ENCODE data around the gene CD22. TPM values are rescaled to one million over a fixed set of nuclear protein-coding genes. Genes with fewer than 3 reads are reported as not detected.

Gene CD22
- total RNA-seq, 2 experiments from 2014 or later, result 3.5 to 4.1 TPM

GRCh38 chr19:35347930-35348298 is 18.9 kb downstream of the CD22 start:
- H3K4me3 Mint-ChIP-seq, result peak overlapping the region; percentile 67
- intact Hi-C loops (cut with DNase I, micrococcal nuclease), result loop anchor here (1.0 to 5.0 kb wide), 10 partner anchors 57 to 363 kb away; partner anchors contain the start of genes TMEM147 (in 1 of the 2) and USF2 (in 1 of the 2)
- peaks cover 40% of the 10 kb centered on the region for H3K4me1 Mint-ChIP-seq
- DNase-seq (no peak), ATAC-seq (no peak)
- peak overlapping the region; percentile 99 for H3K27ac Mint-ChIP-seq
- H3K27me3 Mint-ChIP-seq, result peaks cover 2% of the 10 kb centered on the region
- H3K36me3 Mint-ChIP-seq (ENCODE audit: low read depth), result no peaks in the 10 kb centered on the region
- ChIA-PET CTCF (interaction anchor here (0.8 to 2.7 kb wide), 9 partner anchors 10 to 197 kb away, joined by 3 to 12 read pairs (median 4); partner anchors contain the start of gene FFAR3), POLR2A (interaction anchor here (0.6 to 0.8 kb wide), 4 partner anchors 9 to 513 kb away, joined by 3 to 4 read pairs (median 3); no protein-coding TSS in a partner anchor)
- no peaks in the 10 kb centered on the region for H3K9me3 Mint-ChIP-seq (ENCODE audit: low read depth)

DNA sequence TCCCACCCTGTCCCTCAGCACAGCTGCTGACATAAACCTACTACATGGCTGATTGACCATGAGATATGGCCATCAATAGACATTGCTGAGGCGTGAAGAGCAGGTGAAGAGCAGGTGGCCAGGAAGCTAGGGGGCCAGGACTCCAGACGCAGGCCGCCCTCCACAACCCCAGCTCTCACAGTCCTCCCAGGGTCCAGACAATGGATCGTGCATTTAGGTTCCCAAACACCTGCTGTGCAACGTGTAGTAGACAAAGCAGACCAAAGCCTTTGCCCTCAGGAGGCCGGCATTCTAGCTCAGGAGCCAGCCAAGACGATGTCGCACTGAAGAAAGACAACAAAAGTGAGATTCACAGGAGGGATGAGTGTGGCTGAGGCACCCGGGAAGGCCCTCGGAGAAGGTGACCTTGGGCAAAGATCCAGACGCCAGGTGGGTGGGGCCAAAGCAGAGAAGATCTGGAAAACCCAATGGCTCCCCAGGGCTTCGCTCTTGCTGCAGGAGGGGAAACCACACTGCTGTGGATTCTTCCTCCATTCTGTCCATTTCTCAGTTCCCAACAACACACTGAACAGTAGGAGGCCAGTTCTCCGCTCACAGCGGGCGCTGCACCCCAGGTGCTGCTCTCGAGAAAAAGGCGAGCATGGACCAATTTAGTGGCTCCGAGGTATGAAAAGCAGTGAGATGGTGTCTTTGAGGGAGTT is 20.1 kb downstream of the CD22 start:
- ATAC-seq (no peak), DNase-seq (no peak)
- intact Hi-C loops (cut with DNase I, micrococcal nuclease), result loop anchor here in 1 of 2 experiments (5.0 kb wide), 1 partner anchor 198 kb away; the partner anchor contains the start of gene TMEM147
- Mint-ChIP-seq H3K4me3 (no peak overlapping the region), H3K27me3 (peaks cover 2% of the 10 kb centered on the region), H3K4me1 (peaks cover 41% of the 10 kb centered on the region), H3K9me3 (ENCODE audit: low read depth) (no peaks in the 10 kb centered on the region), H3K27ac (peak overlapping the region; percentile 99), H3K36me3 (ENCODE audit: low read depth) (no peaks in the 10 kb centered on the region)
- ChIA-PET CTCF (interaction anchor here (0.6 to 2.7 kb wide), 4 partner anchors 119 to 174 kb away, joined by 3 to 8 read pairs (median 6); no protein-coding TSS in a partner anchor), POLR2A (no interaction called here)

- intact Hi-C loops (cut with DNase I, micrococcal nuclease), result loop anchor here (5.0 kb wide), 3 partner anchors 197 to 262 kb away; partner anchors contain the start of genes HAUS5 (in 1 of the 2) and TMEM147 (in 1 of the 2)
- DNase-seq (no peak), ATAC-seq (no peak)
- POLR2A ChIA-PET, result no interaction called here
- Mint-ChIP-seq H3K9me3 (ENCODE audit: low read depth) (no peaks in the 10 kb centered on the region), H3K4me3 (no peak overlapping the region), H3K27ac (peak overlapping the region; percentile 32), H3K36me3 (ENCODE audit: low read depth) (no peaks in the 10 kb centered on the region), H3K27me3 (peaks cover 2% of the 10 kb centered on the region), H3K4me1 (peaks cover 41% of the 10 kb centered on the region)
- CTCF ChIA-PET, result interaction anchor here (1.6 to 2.7 kb wide), 3 partner anchors 118 to 145 kb away, joined by 5 to 8 read pairs (median 7); no protein-coding TSS in a partner anchor
Measured at GRCh38 chr19:35349614-35350521, 20.9 kb downstream of the CD22 start.

DNA sequence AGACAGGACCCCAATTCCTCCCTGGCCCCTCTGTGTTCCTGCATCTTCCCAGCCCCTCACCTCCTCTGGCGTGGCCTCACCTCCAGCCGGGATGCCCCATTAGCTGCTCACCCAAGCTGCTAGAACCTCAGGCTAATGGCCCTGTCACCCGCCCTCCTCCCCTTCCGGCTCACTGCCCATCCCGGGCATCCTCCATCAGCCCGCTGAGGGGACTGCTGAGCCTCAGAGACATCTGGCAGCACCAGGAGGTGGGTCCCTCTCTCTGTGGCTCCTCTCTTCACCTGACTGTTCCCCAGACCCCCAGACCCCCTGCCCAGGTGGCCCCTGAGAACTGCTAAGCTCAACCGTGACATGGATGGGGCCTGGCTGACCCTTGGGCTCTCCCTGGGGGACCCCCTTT is 21.6 kb downstream of the CD22 start:
- ATAC-seq, result no peak
- H3K27me3 Mint-ChIP-seq, result peaks cover 2% of the 10 kb centered on the region
- no peaks in the 10 kb centered on the region for H3K9me3 Mint-ChIP-seq (ENCODE audit: low read depth)
- DNase-seq, result no peak
- peak overlapping the region; percentile 8 for H3K27ac Mint-ChIP-seq
- intact Hi-C loops (cut with DNase I, micrococcal nuclease), result loop anchor here in 1 of 2 experiments (5.0 kb wide), 2 partner anchors 242 to 262 kb away; partner anchors contain the start of gene HAUS5
- no peaks in the 10 kb centered on the region for H3K36me3 Mint-ChIP-seq (ENCODE audit: low read depth)
- ChIA-PET CTCF (interaction anchor here (1.9 kb wide), 1 partner anchor 144 kb away, joined by 5 read pairs; no protein-coding TSS in a partner anchor), POLR2A (no interaction called here)
- H3K4me1 Mint-ChIP-seq, result peaks cover 40% of the 10 kb centered on the region
- no peak overlapping the region for H3K4me3 Mint-ChIP-seq

GRCh38 chr19:35351411-35352176 is 22.6 kb downstream of the CD22 start:
- CTCF ChIA-PET, result interaction anchor here (0.6 to 4.5 kb wide), 4 partner anchors 118 to 143 kb away, joined by 4 to 54 read pairs (median 5); no protein-coding TSS in a partner anchor
- H3K27ac Mint-ChIP-seq, result no peak overlapping the region
- no peak for ATAC-seq
- H3K36me3 Mint-ChIP-seq (ENCODE audit: low read depth), result no peaks in the 10 kb centered on the region
- no peaks in the 10 kb centered on the region for H3K27me3 Mint-ChIP-seq
- DNase-seq, result no peak
- intact Hi-C loops (cut with DNase I, micrococcal nuclease), result loop anchor here (1.0 to 5.0 kb wide), 4 partner anchors 117 to 261 kb away; partner anchors contain the start of gene HAUS5 (in 1 of the 2)
- H3K4me1 Mint-ChIP-seq, result peaks cover 30% of the 10 kb centered on the region
- POLR2A ChIA-PET, result no interaction called here
- H3K9me3 Mint-ChIP-seq (ENCODE audit: low read depth), result no peaks in the 10 kb centered on the region
- H3K4me3 Mint-ChIP-seq, result no peak overlapping the region

- DNase-seq (no peak), ATAC-seq (no peak)
- H3K36me3 Mint-ChIP-seq (ENCODE audit: low read depth), result no peaks in the 10 kb centered on the region
- H3K4me3 Mint-ChIP-seq, result no peak overlapping the region
- ChIA-PET CTCF (interaction anchor here (0.6 to 4.5 kb wide), 11 partner anchors 10 to 274 kb away, joined by 3 to 54 read pairs (median 7); no protein-coding TSS in a partner anchor), POLR2A (no interaction called here)
- peaks cover 24% of the 10 kb centered on the region for H3K4me1 Mint-ChIP-seq
- intact Hi-C loops (cut with DNase I, micrococcal nuclease), result loop anchor here (1.0 to 5.0 kb wide), 4 partner anchors 116 to 260 kb away; partner anchors contain the start of gene HAUS5 (in 1 of the 2)
- no peaks in the 10 kb centered on the region for H3K9me3 Mint-ChIP-seq (ENCODE audit: low read depth)
- no peaks in the 10 kb centered on the region for H3K27me3 Mint-ChIP-seq
- H3K27ac Mint-ChIP-seq, result no peak overlapping the region
Measured at GRCh38 chr19:35352177-35352447, 23.1 kb downstream of the CD22 start.

DNA sequence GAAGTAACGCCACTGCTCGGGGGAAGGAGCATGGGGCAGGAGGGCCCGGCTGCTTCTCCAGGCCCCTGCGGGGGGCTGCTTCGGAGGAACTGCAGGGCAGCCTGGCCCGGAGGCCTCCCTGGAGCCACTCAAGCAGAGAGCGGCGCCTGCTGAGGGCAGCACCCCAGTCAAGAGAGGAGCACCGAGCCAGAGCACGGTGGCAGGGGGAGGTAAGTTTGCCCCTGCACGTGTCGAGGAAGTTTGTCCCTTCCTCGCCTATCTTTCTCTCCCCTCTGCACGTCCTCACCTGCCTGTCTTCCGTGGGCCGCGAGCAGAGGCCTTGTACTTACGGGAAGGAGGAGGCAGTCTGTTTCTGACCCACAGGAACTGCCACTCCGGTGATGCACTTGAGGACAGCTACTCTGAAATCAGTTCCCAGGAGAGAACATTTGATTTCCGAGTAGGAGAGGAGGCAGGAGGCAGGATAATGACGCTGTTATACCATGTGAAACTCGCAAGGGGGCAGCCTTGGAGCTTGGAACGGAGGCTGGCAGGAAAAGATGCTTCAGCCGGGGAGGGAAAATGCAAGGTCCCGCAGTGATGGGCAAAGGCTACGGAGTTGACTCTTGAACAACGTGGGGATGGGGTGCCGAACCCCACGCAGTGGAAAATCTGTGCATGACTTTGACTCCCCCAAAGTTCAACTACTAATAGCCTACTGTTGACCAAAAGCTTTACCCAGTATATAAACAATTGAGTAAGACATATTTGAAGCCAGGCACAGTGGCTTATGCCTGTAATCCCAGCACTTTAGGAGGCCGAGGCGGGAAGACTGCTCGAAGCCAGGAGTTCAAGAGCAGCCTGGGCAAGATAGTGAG is 23.7 kb downstream of the CD22 start:
- Mint-ChIP-seq H3K27ac (peak overlapping the region; percentile 72), H3K9me3 (ENCODE audit: low read depth) (no peaks in the 10 kb centered on the region), H3K36me3 (ENCODE audit: low read depth) (no peaks in the 10 kb centered on the region), H3K4me1 (peaks cover 24% of the 10 kb centered on the region), H3K4me3 (no peak overlapping the region), H3K27me3 (no peaks in the 10 kb centered on the region)
- peak; percentile 87 for DNase-seq
- ATAC-seq, result peak; percentile 77
- ChIA-PET CTCF (interaction anchor here (0.6 to 4.5 kb wide), 30 partner anchors 8 to 274 kb away, joined by 3 to 54 read pairs (median 4); no protein-coding TSS in a partner anchor), POLR2A (no interaction called here)
- intact Hi-C loops (cut with DNase I, micrococcal nuclease), result loop anchor here (1.0 to 5.0 kb wide), 4 partner anchors 116 to 260 kb away; partner anchors contain the start of gene HAUS5 (in 1 of the 2)

- Mint-ChIP-seq H3K27me3 (no peaks in the 10 kb centered on the region), H3K9me3 (ENCODE audit: low read depth) (no peaks in the 10 kb centered on the region), H3K36me3 (ENCODE audit: low read depth) (no peaks in the 10 kb centered on the region), H3K27ac (no peak overlapping the region), H3K4me1 (peaks cover 22% of the 10 kb centered on the region), H3K4me3 (no peak overlapping the region)
- CTCF ChIA-PET, result interaction anchor here (0.6 to 4.5 kb wide), 22 partner anchors 7 to 156 kb away, joined by 3 to 54 read pairs (median 4); no protein-coding TSS in a partner anchor
- POLR2A ChIA-PET, result no interaction called here
- DNase-seq, result no peak
- intact Hi-C loops (cut with DNase I, micrococcal nuclease), result loop anchor here in 1 of 2 experiments (1.0 to 5.0 kb wide), 3 partner anchors 142 to 259 kb away; partner anchors contain the start of gene HAUS5
- no peak for ATAC-seq
Measured at GRCh38 chr19:35353635-35354034, 24.6 kb downstream of the CD22 start.

DNA sequence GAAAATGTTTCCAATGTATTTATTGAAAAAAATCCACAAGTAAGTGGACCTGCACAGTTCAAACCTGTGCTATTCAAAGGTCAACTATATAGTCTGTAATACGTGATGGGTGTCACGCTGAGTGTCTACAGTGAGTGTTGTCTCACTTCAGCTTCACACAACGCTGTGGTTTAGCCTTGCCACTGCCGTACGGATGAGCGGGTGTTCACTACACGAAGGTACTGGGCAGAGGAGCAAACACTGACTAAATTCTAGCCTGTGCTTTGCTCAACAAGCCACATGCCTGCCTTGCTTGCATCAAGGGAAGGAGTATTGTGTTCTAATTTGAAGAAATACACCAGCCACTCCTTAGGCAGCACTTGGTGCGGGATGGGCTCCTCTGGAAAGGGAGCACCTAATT is 25.9 kb downstream of the CD22 start:
- Mint-ChIP-seq H3K36me3 (ENCODE audit: low read depth) (no peaks in the 10 kb centered on the region), H3K9me3 (ENCODE audit: low read depth) (no peaks in the 10 kb centered on the region), H3K27me3 (no peaks in the 10 kb centered on the region), H3K4me3 (no peak overlapping the region), H3K4me1 (peaks cover 18% of the 10 kb centered on the region), H3K27ac (no peak overlapping the region)
- ATAC-seq, result no peak
- no peak for DNase-seq
- CTCF ChIA-PET, result interaction anchor here (2.6 to 4.5 kb wide), 2 partner anchors 114 to 140 kb away, joined by 34 to 54 read pairs; no protein-coding TSS in a partner anchor
- POLR2A ChIA-PET, result no interaction called here
- intact Hi-C loops (cut with DNase I, micrococcal nuclease), result loop anchor here in 1 of 2 experiments (5.0 kb wide), 2 partner anchors 237 to 257 kb away; partner anchors contain the start of gene HAUS5
